ENCODE measurements around the gene TXNL4A.

Gene TXNL4A

GRCh38 chr18:79951545-79952455, 36.6 kb downstream of the TXNL4A start, which contains the start of gene SLC66A2:
TSS of gene SLC66A2 (minus strand) at chr18:79951653. CDS start at chr18:79950926, 727 bp downstream.
- TF ChIP-seq CTCF (IDR thresholded peaks at IDR 0.05; ENCODE audit: low read depth, low read length), result peak; percentile 10; the same call in 1 of the 2 replicates
- Histone ChIP-seq H3K27ac (peak within 1 kb of the TSS; percentile 90), H3K4me3 (ENCODE audit: low read depth, low read length) (peak within 1 kb of the TSS; percentile 81), H3K36me3 (peaks cover 44% of the 10 kb centered on the region), H3K9me3 (ENCODE audit: severe bottlenecking) (no peaks in the 10 kb centered on the region), H3K27me3 (ENCODE audit: insufficient read depth, low read depth, severe bottlenecking) (no peaks in the 10 kb centered on the region)
- peak; percentile 96 for DNase-seq

DNA sequence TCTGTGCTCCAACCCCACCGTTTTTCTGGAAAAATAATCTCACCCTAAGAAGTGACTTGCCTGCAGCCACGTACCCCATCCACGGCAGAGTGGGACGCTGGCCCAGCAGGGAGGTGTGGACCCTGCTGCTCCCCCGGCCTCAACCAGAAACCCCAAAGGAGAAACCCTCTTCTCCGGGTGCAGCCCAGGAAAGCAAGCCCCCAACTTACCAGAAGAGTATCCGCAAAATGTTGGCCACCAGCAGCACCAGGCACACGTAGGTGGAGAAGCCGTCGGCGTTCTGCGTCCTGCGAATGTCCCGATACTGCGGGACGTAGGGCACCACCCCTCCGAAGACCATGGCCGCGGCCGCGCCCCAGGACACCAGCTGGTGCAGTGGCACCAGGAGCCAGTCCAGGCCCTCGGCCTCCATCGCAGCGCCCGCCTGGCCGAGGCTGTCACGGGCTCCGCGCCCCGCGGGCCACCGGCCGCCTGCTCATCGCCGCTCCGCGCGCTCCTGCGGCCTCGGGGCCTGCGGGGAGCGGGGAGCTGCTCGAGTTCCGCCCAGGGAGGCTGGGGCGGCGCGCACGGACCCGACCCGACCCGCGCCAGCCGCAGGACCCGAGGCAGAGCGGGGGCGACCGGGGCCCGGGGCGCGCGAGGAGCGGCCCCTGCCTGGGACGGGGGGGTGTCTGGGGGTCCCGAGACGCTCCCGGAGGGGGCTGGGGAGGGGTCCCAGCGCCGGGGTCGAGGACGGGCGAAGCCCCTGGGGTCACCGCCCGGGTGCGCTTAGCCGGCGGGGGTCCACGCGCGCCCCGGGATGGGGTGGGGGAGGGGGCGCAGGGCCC, 37.6 kb downstream of the TXNL4A start:
- Histone ChIP-seq H3K36me3 (peaks cover 55% of the 10 kb centered on the region), H3K27ac (peak overlapping the region; percentile 80), H3K4me3 (ENCODE audit: low read depth, low read length) (peak overlapping the region; percentile 64), H3K9me3 (ENCODE audit: severe bottlenecking) (no peaks in the 10 kb centered on the region), H3K27me3 (ENCODE audit: insufficient read depth, low read depth, severe bottlenecking) (no peaks in the 10 kb centered on the region)
- no peak for DNase-seq
- no peak for TF ChIP-seq CTCF (IDR thresholded peaks at IDR 0.05; ENCODE audit: low read depth, low read length)

DNA sequence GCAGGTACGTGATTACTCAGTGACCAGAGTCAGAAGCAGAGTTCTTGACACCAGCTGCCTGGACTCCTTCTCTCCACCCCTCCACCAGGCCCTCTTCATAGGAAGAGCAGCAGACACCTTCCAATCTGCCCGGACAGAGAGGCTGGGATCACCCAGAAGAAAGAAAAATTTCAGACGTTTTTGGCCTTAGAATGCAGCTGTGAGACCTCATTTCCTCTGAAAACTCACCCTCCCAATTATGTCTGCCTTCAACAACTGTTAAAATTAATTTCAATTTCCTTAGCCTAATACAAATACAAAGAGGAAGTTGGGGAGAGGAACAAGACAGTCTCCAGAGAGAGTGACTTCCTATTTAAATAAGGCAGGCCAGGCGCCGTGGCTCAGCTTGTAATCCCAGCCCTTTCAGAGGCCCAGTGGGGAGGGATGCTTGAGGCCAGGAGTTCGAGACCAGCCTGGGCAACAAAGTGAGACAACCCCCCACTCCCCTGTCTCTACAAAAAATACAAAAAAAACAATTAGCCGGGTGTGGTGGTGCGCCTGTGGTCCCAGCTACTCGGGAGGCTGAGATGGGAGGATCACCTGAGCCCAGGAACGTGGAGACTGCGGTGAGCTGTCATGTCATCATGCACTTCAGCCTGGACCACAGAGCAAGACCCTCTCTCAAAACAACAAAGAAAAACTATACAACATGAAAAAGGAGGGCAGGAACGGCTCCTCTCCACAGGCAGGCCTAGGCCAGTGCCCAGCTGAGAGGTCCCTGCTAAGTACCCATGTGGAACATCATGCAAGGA, 38.5 kb downstream of the TXNL4A start:
- H3K36me3 ChIP-seq, result peaks cover 63% of the 10 kb centered on the region
- no peak for TF ChIP-seq CTCF (IDR thresholded peaks at IDR 0.05; ENCODE audit: low read depth, low read length)
- no peaks in the 10 kb centered on the region for H3K27me3 ChIP-seq (ENCODE audit: insufficient read depth, low read depth, severe bottlenecking)
- peak overlapping the region; percentile 64 for H3K4me3 ChIP-seq (ENCODE audit: low read depth, low read length)
- H3K9me3 ChIP-seq (ENCODE audit: severe bottlenecking), result no peaks in the 10 kb centered on the region
- DNase-seq, result no peak
- H3K27ac ChIP-seq, result no peak overlapping the region; the same call in 1 of the 2 replicates

DNA sequence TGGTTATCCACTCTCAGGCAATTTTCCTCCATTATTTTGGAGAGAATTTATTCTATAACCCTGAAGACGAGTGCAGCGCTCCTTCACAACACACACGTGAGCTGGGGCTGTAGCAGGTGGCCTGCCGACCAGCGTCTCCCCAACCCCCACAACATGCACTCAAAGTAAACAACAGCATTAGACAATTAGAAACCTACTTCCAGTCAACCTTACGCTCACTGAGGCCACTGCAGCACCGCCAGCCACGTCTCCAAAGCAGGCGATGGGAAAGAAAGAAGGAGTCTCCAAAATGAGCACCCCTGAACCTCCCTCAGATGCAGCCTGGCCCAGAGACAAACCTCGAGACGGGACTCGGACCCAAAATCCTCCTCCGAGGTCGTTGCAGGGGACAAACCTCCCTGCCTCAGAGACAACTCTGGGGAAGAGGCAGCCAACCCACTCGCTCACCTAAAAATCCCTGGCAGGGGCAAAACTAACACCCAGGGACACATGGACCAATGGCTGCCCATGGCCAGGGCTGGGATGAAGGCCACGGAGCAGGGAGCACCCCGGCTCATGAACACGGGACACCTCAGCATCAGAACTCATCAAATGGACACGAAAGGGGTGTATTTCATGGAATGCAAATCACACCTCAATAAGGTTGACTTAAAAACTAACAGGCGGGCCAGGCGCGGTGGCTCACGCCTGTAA, 39.5 kb downstream of the TXNL4A start:
- no peak overlapping the region for H3K4me3 ChIP-seq (ENCODE audit: low read depth, low read length)
- peak; percentile 13 for DNase-seq

More for the DNA sequence above, 39.5 kb downstream of the TXNL4A start:
- TF ChIP-seq CTCF (IDR thresholded peaks at IDR 0.05; ENCODE audit: low read depth, low read length), result no peak
- peaks cover 62% of the 10 kb centered on the region for H3K36me3 ChIP-seq
- no peaks in the 10 kb centered on the region for H3K27me3 ChIP-seq (ENCODE audit: insufficient read depth, low read depth, severe bottlenecking)
- H3K27ac ChIP-seq, result no peak overlapping the region
- H3K9me3 ChIP-seq (ENCODE audit: severe bottlenecking), result no peaks in the 10 kb centered on the region
